Prostate gland (tissue), 2 donors: ENCODE data around the gene THAP7.

Experiments
- POLR2A ChIP-seq: fragments of 450-650 bp; IDR thresholded peaks from one replicate; pipeline ENCODE4 v1.6.1; 2016; ENCODE audit warnings: antibody characterized with exemption, mild to moderate bottlenecking
- POLR2AphosphoS5 ChIP-seq: sonication (generic); formaldehyde crosslinking; IDR thresholded peaks from one replicate; pipeline ENCODE4 v1.6.1; 2017; ENCODE audit warnings: antibody characterized with exemption
- TF ChIP-seq, protein P1 (sequence below), 4 experiments: fragments of 200-600 bp in 2 of 4; fragments of 450-650 bp in 2 of 4; sonication (generic) in 2 of 4; IDR thresholded peaks; 1 replicate in 3 of 4; 2 replicates in 1 of 4; pipeline ENCODE4 v1.5.1; 2016 to 2019; ENCODE audit warnings: antibody characterized with exemption in 4 of 4, mild to moderate bottlenecking in 2 of 4, moderate library complexity in 2 of 4

- TF ChIP-seq POLR2AphosphoS5 (no peak), POLR2A (no peak)
- TF ChIP-seq, protein P1, sequence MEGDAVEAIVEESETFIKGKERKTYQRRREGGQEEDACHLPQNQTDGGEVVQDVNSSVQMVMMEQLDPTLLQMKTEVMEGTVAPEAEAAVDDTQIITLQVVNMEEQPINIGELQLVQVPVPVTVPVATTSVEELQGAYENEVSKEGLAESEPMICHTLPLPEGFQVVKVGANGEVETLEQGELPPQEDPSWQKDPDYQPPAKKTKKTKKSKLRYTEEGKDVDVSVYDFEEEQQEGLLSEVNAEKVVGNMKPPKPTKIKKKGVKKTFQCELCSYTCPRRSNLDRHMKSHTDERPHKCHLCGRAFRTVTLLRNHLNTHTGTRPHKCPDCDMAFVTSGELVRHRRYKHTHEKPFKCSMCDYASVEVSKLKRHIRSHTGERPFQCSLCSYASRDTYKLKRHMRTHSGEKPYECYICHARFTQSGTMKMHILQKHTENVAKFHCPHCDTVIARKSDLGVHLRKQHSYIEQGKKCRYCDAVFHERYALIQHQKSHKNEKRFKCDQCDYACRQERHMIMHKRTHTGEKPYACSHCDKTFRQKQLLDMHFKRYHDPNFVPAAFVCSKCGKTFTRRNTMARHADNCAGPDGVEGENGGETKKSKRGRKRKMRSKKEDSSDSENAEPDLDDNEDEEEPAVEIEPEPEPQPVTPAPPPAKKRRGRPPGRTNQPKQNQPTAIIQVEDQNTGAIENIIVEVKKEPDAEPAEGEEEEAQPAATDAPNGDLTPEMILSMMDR (IDR thresholded peaks at IDR 0.05): no peak
Observed at GRCh38 chr22:21000207-21000986, 1.5 kb downstream of the THAP7 start.
